ENCODE data around the gene IRF9.

IRF9 gene

DNA sequence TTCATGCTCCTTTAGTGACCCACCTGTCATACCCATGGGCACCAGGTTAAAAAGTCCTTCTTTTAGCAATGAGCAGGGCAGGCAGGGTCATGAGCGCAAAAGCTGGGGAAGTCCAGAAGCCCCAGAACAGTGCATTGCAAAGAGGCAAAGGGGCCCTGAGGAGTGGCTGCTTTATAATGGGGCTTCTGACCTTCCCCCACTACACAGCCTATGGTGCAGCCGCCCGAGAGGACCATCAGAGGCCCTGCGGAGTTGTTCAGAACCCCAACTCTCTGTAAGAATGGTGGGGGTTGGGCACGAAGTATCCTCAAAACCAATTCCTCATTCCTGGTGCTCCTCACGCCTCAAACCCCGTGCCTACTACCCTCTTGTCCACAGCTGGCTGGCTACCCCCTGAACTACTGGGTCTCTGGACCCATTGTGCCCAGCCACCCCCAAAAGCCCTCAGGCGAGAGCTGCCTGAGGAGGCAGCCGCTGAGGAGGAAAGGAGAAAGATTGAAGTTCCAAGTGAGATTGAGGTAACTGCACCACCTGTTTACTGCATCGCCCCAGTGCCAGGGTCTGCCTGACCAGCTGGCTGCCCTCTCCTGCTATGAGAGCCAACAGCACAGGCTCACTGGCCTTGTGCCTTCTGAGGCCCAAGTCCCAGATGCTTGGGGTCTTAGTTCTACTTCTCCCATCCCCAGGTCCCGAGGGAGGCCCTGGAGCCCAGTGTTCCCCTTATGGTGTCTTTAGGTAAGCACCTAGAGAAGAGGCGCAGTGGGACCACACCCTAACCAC, 17.5 kb downstream of the IRF9 start:
- DNase-seq, result no peak

DNA sequence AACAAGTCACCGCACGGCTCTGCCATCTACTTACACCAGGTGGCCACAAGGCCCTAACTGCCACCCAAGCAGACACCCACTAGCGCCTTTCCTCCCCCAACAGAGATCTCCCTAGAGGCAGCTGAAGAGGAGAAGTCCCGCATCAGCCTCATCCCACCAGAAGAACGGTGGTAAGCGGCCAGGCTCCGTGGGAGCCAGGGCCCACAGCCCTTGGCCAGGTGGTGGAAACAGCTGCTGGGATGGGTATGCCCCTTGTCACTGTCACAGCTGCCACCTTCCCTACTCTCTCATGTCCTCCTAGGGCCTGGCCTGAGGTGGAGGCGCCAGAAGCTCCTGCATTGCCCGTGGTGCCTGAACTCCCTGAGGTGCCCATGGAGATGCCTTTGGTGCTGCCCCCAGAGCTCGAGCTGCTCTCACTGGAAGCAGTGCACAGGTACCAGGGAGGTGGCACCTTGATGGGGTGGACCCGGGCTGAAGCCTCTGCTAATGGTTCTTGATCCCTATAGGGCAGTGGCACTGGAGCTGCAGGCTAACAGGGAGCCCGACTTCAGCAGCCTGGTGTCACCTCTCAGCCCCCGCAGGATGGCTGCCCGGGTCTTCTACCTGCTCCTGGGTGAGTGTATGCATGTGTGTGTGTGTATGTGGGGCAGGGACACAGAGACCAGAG, 18.4 kb downstream of the IRF9 start:
- no peak for DNase-seq

DNA sequence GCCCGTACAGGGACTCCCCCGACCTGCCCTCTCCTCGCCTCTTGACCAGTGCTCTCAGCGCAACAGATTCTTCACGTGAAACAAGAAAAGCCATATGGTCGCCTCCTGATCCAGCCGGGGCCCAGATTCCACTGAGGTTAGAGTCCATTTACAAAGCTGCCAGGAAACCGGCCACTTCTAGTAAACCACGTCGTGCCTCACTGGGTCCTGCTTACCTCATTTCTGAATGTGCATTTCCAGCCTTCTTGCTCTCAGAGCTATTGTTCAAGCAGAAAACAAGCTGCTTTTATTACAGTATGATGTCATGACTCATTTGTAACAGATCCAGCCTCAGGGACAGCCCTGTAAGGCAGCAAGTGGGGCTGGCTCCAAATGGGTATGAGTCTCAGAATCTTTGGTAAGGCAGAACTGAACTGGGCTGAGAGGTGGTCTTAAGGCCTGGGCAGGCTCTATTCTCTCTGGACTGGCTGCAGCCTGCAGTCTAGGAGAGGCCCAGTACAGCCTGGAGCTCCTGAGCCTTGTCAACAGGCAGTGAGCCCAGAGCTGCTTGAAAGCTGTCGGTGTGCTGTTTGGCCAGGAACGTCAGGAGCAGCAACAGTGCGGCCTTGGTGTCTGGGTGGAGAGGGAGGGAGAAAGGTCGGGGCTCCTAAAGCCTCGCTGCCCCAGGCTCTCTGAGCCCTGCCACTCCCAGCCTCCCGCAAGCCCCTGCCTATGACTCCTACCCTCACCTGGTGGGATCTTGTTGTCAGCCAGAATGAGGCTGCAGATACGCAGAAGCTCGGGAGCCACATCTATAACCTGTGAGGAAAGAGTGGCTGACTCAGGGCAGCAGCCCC, 19.1 kb downstream of the IRF9 start:
- no peak for DNase-seq

GRCh38 chr14:24181371-24182077, 20.5 kb downstream of the IRF9 start:
- no peak for DNase-seq

DNA sequence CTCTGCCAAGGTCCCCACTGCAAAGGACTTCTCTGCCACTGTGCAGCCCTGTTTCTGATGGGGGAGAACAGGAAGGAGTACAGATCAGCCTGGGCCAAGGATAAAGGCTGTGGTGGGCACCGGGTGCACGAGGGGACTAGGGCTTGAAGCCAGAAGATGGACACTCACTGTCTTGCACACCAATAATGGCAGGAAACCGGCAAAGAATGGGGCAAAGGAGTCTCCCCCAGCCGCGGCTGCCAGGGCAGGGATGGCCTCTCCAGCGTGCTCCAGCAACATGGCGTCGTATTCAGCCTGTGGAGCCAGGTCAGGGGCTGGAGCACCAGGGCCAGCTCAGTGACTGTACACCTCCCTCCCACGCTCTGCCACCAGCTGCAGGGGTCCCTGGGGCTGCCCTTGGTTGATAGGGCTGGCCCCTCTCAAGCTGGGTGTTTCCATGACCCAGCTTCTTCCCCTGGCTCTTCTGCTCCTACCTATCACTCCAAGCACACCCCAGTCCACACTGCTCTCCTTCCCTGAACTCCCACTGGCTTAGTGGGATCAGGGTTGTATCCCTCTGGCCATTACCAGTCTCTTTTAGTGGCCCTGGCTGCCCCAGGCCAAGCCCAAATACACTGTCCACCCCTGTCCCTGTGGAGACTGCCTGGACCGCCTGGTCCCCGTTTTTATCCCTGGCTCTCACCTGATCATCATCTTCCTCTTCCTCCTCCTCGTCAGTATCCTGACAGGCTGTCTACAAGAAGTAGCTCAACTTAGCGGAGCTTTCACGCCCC, 21.2 kb downstream of the IRF9 start:
- DNase-seq, result no peak

DNA sequence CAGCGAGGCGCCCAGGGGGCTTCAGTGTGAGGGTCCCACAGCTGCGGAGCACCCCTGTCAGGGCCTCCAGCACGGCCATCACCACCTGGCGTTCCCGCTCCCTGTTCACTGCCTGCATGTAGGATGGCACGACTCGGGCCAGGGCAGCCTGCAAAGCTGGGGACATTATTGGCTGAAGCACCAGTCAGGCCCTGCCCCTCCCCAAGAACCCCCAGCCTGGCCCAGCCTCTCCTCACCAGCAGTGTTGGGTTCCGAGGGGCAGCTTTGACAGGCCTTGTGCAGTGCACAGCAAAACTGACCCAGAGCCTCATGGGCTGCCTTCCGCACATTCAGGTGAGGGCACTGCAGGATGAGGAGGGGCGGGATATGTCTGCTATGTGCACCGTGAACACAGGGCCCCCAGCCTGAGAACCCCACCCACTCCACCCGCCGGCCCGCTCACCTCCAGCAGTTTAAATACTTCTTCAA, 22.0 kb downstream of the IRF9 start:
- DNase-seq, result no peak

GRCh38 chr14:24184104-24184970, 23.3 kb downstream of the IRF9 start:
- no peak for DNase-seq

DNA sequence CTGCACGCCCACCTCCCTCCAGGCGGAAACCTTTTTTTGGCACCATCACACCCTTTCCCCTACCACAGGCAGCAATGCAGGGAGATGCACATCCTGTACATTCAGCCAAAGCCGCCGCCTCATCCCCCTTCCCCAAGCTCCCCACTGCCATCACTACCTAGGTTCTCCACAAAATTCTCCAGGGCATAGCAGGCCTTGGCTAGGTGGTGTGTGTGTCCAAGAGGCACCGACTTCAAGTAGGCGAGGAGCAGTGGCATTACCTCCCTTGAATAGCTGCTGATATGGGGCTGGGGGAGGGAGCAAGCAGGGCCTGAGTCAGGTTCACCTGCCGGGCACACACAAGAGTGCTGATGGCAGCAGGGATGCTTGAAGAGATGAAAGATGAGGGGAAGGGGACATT, 24.0 kb downstream of the IRF9 start:
- DNase-seq, result no peak

- no peak for DNase-seq
Measured at GRCh38 chr14:24185741-24186140, 24.7 kb downstream of the IRF9 start.

DNA sequence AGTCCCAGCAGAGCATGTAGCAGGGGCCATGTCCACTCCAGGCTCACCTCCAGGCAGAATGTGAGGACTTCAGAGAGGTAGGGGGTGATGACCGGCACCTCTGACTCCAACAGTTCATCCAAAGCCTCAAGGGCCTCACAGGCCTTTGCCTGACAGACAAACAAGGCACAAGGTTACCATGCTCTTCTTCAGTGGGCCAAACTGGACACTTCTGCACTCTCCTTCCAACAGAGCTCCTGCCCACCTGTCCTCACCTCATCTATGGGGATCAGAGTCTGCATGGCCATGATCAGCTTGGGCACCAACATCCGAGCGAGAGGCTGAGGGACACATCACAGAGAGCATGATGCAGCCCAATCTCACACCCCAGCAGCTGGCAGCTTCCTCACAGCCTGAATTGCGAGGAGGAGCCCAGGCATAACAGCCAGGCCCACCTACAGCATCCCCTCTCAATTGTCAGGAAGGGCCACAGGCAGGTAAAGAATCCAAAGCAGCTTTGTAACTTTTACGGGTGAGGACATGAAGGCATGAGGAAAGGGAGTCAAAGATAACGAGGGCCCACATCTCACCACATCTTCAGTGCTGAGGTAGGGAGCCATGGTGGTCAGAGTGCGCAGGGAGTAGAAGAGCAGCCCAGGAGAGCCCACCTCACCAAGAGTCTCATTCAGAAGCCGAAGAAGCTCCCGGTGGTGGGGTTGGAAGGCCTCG, 25.9 kb downstream of the IRF9 start:
- DNase-seq, result no peak

DNA sequence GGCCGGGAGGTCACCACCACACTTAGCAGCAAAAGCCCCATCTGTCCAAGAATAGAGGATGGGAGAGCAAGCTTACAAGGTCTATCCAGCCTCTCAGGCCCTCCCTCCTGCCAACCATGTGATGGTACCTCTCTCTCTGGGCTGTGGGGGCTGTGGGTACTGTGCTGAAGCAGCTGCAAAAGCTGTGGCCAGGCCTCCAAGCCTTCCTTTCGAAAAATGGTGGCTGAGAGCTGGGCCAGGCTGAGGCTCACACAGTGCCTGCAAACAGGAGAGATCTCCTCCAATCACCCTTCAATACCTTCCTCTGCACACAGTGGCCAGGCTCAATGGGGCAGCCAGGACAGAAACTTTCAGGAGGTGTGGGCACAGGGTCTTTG, 26.5 kb downstream of the IRF9 start:
- no peak for DNase-seq

DNA sequence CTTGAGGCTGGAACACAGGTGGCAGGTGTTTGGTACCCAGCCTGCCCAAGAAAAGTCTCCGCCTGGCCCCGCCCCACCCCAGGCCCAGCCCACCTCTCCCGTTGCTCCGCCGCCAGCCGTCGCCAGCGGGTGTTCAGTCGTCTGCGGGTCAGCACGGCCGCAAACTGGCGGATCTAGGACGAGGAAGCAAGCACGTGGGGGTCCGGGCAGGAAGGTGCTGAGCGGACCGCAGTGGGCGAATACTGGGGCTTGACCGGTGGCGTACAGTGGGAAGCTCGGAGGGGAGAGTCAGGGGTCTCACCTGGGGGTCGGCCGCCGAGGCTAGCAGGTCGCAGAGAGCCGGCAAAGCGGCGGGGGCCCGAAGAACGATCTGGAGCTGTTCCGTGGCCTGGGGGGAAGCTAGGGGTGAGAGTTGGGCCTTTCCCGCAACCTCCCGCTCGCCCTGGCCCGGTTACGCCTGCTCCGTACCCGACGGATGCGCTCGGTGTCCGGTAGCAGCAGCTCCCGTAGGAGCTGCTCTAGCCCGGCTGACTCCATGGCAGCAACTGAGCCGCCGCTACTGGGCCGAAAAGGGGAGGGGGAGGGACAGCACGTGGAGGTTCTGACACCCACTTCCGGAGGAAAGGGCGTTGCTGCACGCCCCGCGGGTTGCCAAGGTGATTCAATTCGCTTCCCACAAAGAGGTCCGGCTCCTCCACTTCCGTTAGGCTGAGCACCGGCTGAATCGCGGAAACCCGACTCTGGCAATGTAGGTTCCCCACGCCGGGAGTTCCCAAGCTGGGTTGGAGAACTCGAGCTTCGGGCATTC, 27.4 kb downstream of the IRF9 start, which contains the start of gene IPO4:
Gene IPO4, minus strand, starts transcription at position 566 of the 808 bp plus-strand sequence. Its CDS starts 29 bp downstream, at position 537.
- DNase-seq, result peak; percentile 95

DNA sequence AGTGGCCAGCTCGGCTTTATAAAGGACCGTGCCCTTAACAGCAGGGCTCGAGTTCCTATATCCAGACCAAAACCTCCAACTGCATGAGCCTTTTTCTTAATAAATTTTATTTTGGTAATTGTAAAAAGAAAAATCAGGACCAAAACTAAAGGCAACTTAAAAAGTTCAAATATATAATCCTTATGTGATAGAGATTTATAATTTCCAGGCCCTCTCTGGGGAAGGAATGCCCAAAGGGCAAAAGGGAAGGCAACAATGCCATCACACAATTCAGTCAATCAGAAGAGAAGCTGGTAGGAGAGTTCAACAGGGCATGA, 28.0 kb downstream of the IRF9 start:
- no peak for DNase-seq

GRCh38 chr14:24189460-24189859, 28.4 kb downstream of the IRF9 start:
- no peak for DNase-seq

- no peak for DNase-seq
Measured at GRCh38 chr14:24190416-24190815, 29.4 kb downstream of the IRF9 start.

GRCh38 chr14:24192933-24193332, 31.9 kb downstream of the IRF9 start:
- DNase-seq, result no peak

DNA sequence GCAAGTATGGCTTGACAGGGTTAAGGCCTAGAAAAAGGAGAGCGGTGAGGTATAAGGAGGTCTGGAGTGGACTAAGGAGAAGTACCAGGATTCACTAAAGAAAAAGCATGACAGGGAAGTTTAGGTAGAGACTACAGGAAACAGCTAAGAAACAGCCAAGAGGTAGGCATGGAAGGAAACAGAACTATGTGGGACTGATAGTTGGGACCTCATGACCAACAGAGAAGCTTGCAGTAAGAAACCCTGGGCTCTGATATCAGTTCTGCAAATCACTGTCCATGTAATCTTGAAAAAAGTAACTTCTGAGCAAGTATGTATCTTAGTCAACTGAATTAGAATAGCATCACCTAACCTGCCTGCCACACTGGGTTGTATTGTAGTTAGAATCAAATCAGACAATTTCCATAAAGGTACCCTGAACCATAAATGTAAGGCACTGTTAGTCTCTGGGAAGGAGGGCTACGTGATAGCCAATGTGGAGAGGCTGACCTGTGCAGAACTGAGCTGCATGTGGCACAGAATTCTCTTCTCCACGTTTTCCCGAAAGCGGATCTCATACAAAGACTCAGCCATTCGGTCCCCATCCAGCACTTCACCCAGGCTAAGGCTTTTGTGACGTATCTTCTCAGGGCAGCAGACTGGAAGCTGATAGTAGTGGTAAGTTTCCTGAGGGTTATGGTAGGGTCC, 33.3 kb downstream of the IRF9 start:
- DNase-seq, result no peak

DNA sequence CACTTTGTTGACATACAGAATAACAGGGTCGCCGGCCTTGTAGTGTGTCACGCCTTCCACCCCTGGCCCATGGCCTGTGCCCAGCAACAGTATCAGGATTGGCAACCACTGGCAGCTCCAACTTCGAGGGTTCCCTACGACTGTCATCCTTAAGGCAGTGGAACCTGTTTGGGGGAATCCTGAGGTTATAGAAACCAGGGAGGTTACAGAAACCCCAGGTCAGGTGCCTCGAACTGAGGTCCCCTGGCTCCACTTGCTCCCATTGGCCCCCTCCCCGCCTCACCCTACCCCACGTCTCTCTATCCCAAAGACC, 33.8 kb downstream of the IRF9 start:
- DNase-seq, result no peak

All from activated naive CD4-positive, alpha-beta T cell treated with anti-CD3 and anti-CD28 coated beads, Interleukin-2, amount 50 U/mL, for 16 hours (primary cell).